Measurements from ENCODE around the gene LBP.
"Not testable (repeated sequence)": the region's sequence is repeated elsewhere in the genome, so short reads cannot be mapped to it uniquely, and the experiment has no call there.

Gene LBP

GRCh38 chr20:38320221-38320620, 26.1 kb upstream of the LBP start:
- no peak for DNase-seq (ENCODE audit: low read depth)

GRCh38 chr20:38321959-38322598, 24.2 kb upstream of the LBP start:
- DNase-seq (ENCODE audit: low read depth), result no peak

- DNase-seq (ENCODE audit: low read depth), result no peak
Measured at GRCh38 chr20:38324159-38324558, 22.1 kb upstream of the LBP start.

- no peak for DNase-seq (ENCODE audit: low read depth)
Measured at GRCh38 chr20:38325167-38325566, 21.1 kb upstream of the LBP start.

- DNase-seq (ENCODE audit: low read depth), result no peak
Measured at GRCh38 chr20:38325905-38326304, 20.4 kb upstream of the LBP start.

- DNase-seq (ENCODE audit: low read depth), result no peak
Measured at GRCh38 chr20:38326309-38326708, 20.0 kb upstream of the LBP start.

- DNase-seq (ENCODE audit: low read depth), result no peak
Measured at GRCh38 chr20:38330638-38331037, 15.6 kb upstream of the LBP start.

- DNase-seq (ENCODE audit: low read depth), result no peak
Measured at GRCh38 chr20:38331245-38331644, 15.0 kb upstream of the LBP start.

- DNase-seq (ENCODE audit: low read depth), result no peak
Measured at GRCh38 chr20:38331814-38332213, 14.5 kb upstream of the LBP start.

- DNase-seq (ENCODE audit: low read depth), result no peak
Measured at GRCh38 chr20:38334016-38334415, 12.3 kb upstream of the LBP start.

- DNase-seq (ENCODE audit: low read depth), result no peak
Measured at GRCh38 chr20:38336726-38337125, 9.6 kb upstream of the LBP start.

GRCh38 chr20:38337561-38338140, 8.6 kb upstream of the LBP start:
- DNase-seq (ENCODE audit: low read depth), result no peak

- no peak for DNase-seq (ENCODE audit: low read depth)
Measured at GRCh38 chr20:38338849-38339520, 7.3 kb upstream of the LBP start.

GRCh38 chr20:38339521-38339896, 6.8 kb upstream of the LBP start:
- not testable (repeated sequence) for DNase-seq (ENCODE audit: low read depth)

- no peak for DNase-seq (ENCODE audit: low read depth)
Measured at GRCh38 chr20:38339997-38340396, 6.3 kb upstream of the LBP start.

GRCh38 chr20:38340693-38341092, 5.6 kb upstream of the LBP start:
- no peak for DNase-seq (ENCODE audit: low read depth)

- no peak for DNase-seq (ENCODE audit: low read depth)
Measured at GRCh38 chr20:38342216-38342615, 4.1 kb upstream of the LBP start.

GRCh38 chr20:38342713-38343310, 3.5 kb upstream of the LBP start:
- DNase-seq (ENCODE audit: low read depth), result no peak

GRCh38 chr20:38343311-38344106, 2.8 kb upstream of the LBP start:
- DNase-seq (ENCODE audit: low read depth), result no peak

GRCh38 chr20:38344107-38344701, 2.1 kb upstream of the LBP start:
- DNase-seq (ENCODE audit: low read depth), result no peak

GRCh38 chr20:38345643-38346042, 639 bp upstream of the LBP start:
- DNase-seq (ENCODE audit: low read depth), result no peak

- DNase-seq (ENCODE audit: low read depth), result no peak
Measured at GRCh38 chr20:38346741-38347140, 459 bp downstream of the LBP start.
